HepG2 (cell line): ENCODE results near the gene THOC2. TPM values are rescaled to one million over a fixed set of nuclear protein-coding genes. Genes with fewer than 3 reads are reported as not detected.

Experiments
- ATAC-seq: fragments of 200-7000 bp; cut with Tn5 transposase; 3 replicates; pipeline ENCODE4 v1.9.1; 2020; ENCODE audit warnings: mild to moderate bottlenecking, moderate library complexity
- BruUV-seq: library from RNA; stranded (reverse); fragments of 400-500 nt; replicated peaks from 2 replicates; lab custom pipeline; 2021; lab: Mats Ljungman, UMichigan
- CTCF ChIA-PET: fragments of 300-600 bp; formaldehyde crosslinking; extraction: SDS; loops from one replicate; lab custom pipeline; 2021; ENCODE audit warnings: low total read pairs, inconsistent platforms, low intra/inter-chr PET ratio; lab: Yijun Ruan, JAX
- POLR2A ChIA-PET: fragments of 350-600 bp; sonication (Branson Sonifier 250); formaldehyde crosslinking; loops from one replicate; lab custom pipeline; 2020; ENCODE audit warnings: antibody characterized with exemption, inconsistent platforms; lab: Yijun Ruan, JAX
- DNase-seq: peaks from one replicate; pipeline ENCODE4 v3.0.0-alpha.2; 2015; ENCODE audit warnings: low spot score
- FAIRE-seq: peaks from 3 replicates; lab custom pipeline; 2011; peaks lifted over from hg19 to GRCh38; lab: Jason Lieb, UNC
- H2AFZ ChIP-seq: one replicate; pipeline ENCODE4 v1.6.1; 2011; ENCODE audit warnings: low read length, inconsistent platforms
- H3K27ac ChIP-seq: fragments of 300-600 bp; 3 replicates; pipeline ENCODE4 v1.8.0; 2011; ENCODE audit warnings: mixed run types, mild to moderate bottlenecking, mixed read lengths, low read length, inconsistent platforms; ENCODE audit not compliant: insufficient read depth; ENCODE audit errors: extremely low read length
- H3K27me3 ChIP-seq, 2 experiments: fragments of 200-600 bp in 1 of 2; 2 replicates in 1 of 2; 3 replicates in 1 of 2; pipeline versions ENCODE4 v1.6.0 to v1.8.0; 2011; ENCODE audit warnings: low read length in 2 of 2, mild to moderate bottlenecking in 2 of 2, moderate library complexity in 2 of 2, inconsistent platforms in 1 of 2; ENCODE audit not compliant: insufficient read depth in 2 of 2, control insufficient read depth in 1 of 2
- H3K36me3 ChIP-seq, 2 experiments: fragments of 200-600 bp in 1 of 2; replicated peaks in 1 of 2; 2 replicates in 1 of 2; 3 replicates in 1 of 2; pipeline versions ENCODE4 v1.5.1 to v1.8.0; 2011; ENCODE audit warnings: low read length in 2 of 2, inconsistent platforms in 1 of 2; ENCODE audit not compliant: insufficient read depth in 2 of 2, control insufficient read depth in 1 of 2
- H3K4me1 ChIP-seq: 2 replicates; pipeline ENCODE4 v1.5.1; 2012; ENCODE audit warnings: low read length, inconsistent platforms; ENCODE audit not compliant: insufficient read depth
- H3K4me2 ChIP-seq: 2 replicates; pipeline ENCODE4 v1.6.0; 2011; ENCODE audit warnings: low read depth, low read length, inconsistent platforms
- H3K4me3 ChIP-seq, 3 experiments: fragments of 200-600 bp in 1 of 3; sonication (generic), shearing (Covaris generic) in 1 of 3; replicated peaks in 1 of 3; 2 replicates each; pipeline ENCODE4 v1.5.1; 2011 to 2016; ENCODE audit warnings: low read length in 3 of 3, inconsistent platforms in 2 of 3, low read depth in 2 of 3, mild to moderate bottlenecking in 2 of 3, control low read depth in 1 of 3, mixed read lengths in 1 of 3; ENCODE audit not compliant: insufficient read depth in 1 of 3
- H3K79me2 ChIP-seq: one replicate; pipeline ENCODE4 v1.6.1; 2011; ENCODE audit warnings: low read length, inconsistent platforms; ENCODE audit not compliant: insufficient read depth
- H3K9ac ChIP-seq: 2 replicates; pipeline ENCODE4 v1.6.0; 2011; ENCODE audit warnings: mild to moderate bottlenecking, low read depth, low read length, inconsistent platforms; ENCODE audit not compliant: insufficient read depth
- H3K9me3 ChIP-seq: 2 replicates; pipeline ENCODE4 v1.5.1; 2012; ENCODE audit warnings: mild to moderate bottlenecking, low read length
- H4K20me1 ChIP-seq: 2 replicates; pipeline ENCODE4 v1.6.0; 2011; ENCODE audit warnings: inconsistent platforms, mild to moderate bottlenecking, low read length, moderate library complexity; ENCODE audit not compliant: insufficient read depth
- ELF4 ChIP-seq: sonication (generic); formaldehyde crosslinking; IDR thresholded peaks from 2 replicates; pipeline ENCODE4 v1.5.0; 2020; ENCODE audit warnings: missing genetic modification reagents, mild to moderate bottlenecking, moderate library complexity, borderline replicate concordance
- HNRNPUL1 ChIP-seq: fragments of 200-400 bp; formaldehyde crosslinking; IDR thresholded peaks from 2 replicates; pipeline ENCODE4 v1.6.1; 2017; ENCODE audit warnings: low read depth, mild to moderate bottlenecking, low read length, moderate library complexity
- SMARCC2 ChIP-seq: fragments of 450-650 bp; IDR thresholded peaks from 2 replicates; pipeline ENCODE4 v1.6.1; 2017; ENCODE audit warnings: antibody characterized with exemption, mild to moderate bottlenecking
- ZNF274 ChIP-seq: sonication (generic); formaldehyde crosslinking; IDR thresholded peaks from 2 replicates; pipeline ENCODE4 v1.5.1; 2020; ENCODE audit warnings: mild to moderate bottlenecking, missing genetic modification reagents
- WGBS: methylation state at CpG from one replicate; pipeline ENCODE4 v1.1.6; 2017; ENCODE audit warnings: low lambda C conversion rate; 5-methylcytosine and 5-hydroxymethylcytosine counted together
- in situ Hi-C: cut with HindIII; loops from 2 replicates; pipeline ENCODE4 v1.10.0; 2017; ENCODE audit warnings: low pct_unique_long_range_greater_than_20kb; ENCODE audit not compliant: extremely low pct_ligation_motif_present
- intact Hi-C: fragments of 100-400 bp; cut with micrococcal nuclease; formaldehyde crosslinking; loops from one replicate; pipeline ENCODE4 v1.10.0; 2022; ENCODE audit not compliant: unreplicated experiment
- polyA plus RNA-seq, 8 experiments: library from polyadenylated mRNA; depleted of rRNA in 3 of 8; stranded (reverse) in 7 of 8; unstranded in 1 of 8; fragments of >200 nt; fragmentation: Illumina TruSeq in 4 of 8; extraction: Trizol in 4 of 8; gene quantifications; 2 replicates each; pipeline versions ENCODE4 v1.2.1 to v1.2.3, GENCODE V29; 2011 to 2016; ENCODE audit warnings: low read depth in 4 of 8, missing spikeins in 1 of 8, mixed read lengths in 1 of 8; ENCODE audit not compliant: insufficient read depth in 1 of 8
- total RNA-seq, 5 experiments: library from RNA; depleted of rRNA; stranded (reverse); fragments of >200 nt; fragmentation: Illumina TruSeq; extraction: Trizol; gene quantifications; 2 replicates each; pipeline ENCODE4 v1.2.3, GENCODE V29; 2016; ENCODE audit warnings: low read depth in 1 of 5
- TF ChIP-seq, protein P1 (sequence below): sonication (generic); formaldehyde crosslinking; IDR thresholded peaks from 2 replicates; pipeline ENCODE4 v1.8.1; 2022; ENCODE audit warnings: low read depth, mild to moderate bottlenecking, missing genetic modification reagents
- TF ChIP-seq, protein P2 (sequence below), 2 experiments: fragments of 450-650 bp in 1 of 2; sonication (generic) in 1 of 2; formaldehyde crosslinking in 1 of 2; IDR thresholded peaks; 2 replicates each; pipeline versions ENCODE4 v1.6.1 to v1.8.0; 2016 to 2022; ENCODE audit warnings: antibody characterized with exemption in 1 of 2, mild to moderate bottlenecking in 1 of 2, missing genetic modification reagents in 1 of 2
- TF ChIP-seq, protein P3 (sequence below): sonication (generic); formaldehyde crosslinking; IDR thresholded peaks from 2 replicates; pipeline ENCODE4 v1.5.0; 2020; ENCODE audit warnings: mild to moderate bottlenecking, missing genetic modification reagents, borderline replicate concordance

The THOC2 gene
- total and polyA plus RNA-seq, 2 of the 13 experiments (the other 11 are each of a cell fraction or from before 2014, with no cell fraction given): 87.1 to 101 TPM

DNA sequence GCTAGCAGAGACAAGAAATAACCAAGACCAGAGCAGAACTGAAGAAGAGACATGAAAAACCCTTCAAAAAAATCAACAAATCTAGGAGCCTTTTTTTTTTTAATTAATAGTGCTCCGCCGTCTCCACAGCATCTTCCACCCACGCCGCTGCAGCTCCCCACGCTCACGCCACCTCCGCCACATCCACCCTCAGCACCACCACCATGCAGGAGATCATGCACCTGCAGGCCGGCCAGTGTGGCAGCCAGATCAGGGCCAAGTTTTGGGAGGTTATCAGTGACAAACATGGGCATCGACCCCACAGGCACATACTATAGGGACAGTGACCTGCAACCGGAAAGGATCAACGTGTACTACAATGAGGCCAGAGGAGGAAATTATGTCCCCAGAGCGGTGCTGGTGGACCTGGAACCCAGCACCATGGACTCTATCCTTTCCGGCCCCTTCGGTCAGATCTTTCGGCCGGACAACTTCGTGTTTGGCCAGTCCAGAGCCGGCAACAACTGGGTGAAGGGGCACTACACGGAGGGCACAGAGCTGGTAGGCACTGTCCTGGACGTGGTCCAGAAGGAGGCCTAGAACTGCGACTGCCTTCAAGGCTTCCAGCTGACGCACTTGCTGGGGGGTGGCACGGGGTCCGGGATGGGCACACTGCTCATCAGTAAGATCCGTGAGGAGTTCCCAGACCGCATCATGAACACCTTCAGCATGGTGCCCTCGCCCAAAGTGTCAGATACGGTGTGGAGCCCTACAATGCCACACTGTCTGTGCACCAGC is 171.2 kb downstream of the THOC2 start (continued):
- TF ChIP-seq, protein P1, sequence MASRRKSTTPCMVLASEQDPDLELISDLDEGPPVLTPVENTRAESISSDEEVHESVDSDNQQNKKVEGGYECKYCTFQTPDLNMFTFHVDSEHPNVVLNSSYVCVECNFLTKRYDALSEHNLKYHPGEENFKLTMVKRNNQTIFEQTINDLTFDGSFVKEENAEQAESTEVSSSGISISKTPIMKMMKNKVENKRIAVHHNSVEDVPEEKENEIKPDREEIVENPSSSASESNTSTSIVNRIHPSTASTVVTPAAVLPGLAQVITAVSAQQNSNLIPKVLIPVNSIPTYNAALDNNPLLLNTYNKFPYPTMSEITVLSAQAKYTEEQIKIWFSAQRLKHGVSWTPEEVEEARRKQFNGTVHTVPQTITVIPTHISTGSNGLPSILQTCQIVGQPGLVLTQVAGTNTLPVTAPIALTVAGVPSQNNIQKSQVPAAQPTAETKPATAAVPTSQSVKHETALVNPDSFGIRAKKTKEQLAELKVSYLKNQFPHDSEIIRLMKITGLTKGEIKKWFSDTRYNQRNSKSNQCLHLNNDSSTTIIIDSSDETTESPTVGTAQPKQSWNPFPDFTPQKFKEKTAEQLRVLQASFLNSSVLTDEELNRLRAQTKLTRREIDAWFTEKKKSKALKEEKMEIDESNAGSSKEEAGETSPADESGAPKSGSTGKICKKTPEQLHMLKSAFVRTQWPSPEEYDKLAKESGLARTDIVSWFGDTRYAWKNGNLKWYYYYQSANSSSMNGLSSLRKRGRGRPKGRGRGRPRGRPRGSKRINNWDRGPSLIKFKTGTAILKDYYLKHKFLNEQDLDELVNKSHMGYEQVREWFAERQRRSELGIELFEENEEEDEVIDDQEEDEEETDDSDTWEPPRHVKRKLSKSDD: no peak
- TF ChIP-seq HNRNPUL1 (no peak), ELF4 (CRISPR knock-in tag) (no peak)
- TF ChIP-seq, all 625 proteins: peak for 0

DNA sequence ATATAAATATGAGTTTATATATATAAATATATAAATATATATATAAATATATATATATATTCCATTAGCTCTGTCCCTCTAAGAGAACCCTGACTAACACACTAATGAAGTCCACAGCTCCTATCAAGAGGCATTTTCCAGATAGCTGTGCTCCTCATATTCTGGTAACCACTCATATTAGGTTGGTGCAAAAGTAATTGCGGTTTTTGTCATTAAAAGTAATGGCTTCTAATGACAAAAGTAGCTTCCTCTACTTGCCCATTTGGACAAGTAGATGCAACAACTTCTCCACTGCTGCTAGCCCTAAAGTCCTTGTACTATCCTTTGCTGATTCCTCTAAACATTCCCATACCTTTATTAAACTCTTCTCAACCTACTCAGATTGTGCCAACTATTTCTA is 182.0 kb downstream of the THOC2 start:
- ATAC-seq (no peak), DNase-seq (no peak), FAIRE-seq (peak; percentile 12)
- Histone ChIP-seq H3K4me2 (no peak overlapping the region), H3K4me3 (no peak overlapping the region), H3K79me2 (no peaks in the 10 kb centered on the region), H3K4me1 (no peaks in the 10 kb centered on the region), H3K9ac (no peak overlapping the region), H2AFZ (no peak overlapping the region), H3K9me3 (no peaks in the 10 kb centered on the region), H3K27me3 (no peaks in the 10 kb centered on the region), H4K20me1 (no peaks in the 10 kb centered on the region), H3K36me3 (no peaks in the 10 kb centered on the region), H3K27ac (no peak overlapping the region)
- intact Hi-C loops (no loop called here), in situ Hi-C loops (no loop called here)
- CTCF ChIA-PET: no interaction called here
- no peak for TF ChIP-seq SMARCC2
- TF ChIP-seq, protein P2, sequence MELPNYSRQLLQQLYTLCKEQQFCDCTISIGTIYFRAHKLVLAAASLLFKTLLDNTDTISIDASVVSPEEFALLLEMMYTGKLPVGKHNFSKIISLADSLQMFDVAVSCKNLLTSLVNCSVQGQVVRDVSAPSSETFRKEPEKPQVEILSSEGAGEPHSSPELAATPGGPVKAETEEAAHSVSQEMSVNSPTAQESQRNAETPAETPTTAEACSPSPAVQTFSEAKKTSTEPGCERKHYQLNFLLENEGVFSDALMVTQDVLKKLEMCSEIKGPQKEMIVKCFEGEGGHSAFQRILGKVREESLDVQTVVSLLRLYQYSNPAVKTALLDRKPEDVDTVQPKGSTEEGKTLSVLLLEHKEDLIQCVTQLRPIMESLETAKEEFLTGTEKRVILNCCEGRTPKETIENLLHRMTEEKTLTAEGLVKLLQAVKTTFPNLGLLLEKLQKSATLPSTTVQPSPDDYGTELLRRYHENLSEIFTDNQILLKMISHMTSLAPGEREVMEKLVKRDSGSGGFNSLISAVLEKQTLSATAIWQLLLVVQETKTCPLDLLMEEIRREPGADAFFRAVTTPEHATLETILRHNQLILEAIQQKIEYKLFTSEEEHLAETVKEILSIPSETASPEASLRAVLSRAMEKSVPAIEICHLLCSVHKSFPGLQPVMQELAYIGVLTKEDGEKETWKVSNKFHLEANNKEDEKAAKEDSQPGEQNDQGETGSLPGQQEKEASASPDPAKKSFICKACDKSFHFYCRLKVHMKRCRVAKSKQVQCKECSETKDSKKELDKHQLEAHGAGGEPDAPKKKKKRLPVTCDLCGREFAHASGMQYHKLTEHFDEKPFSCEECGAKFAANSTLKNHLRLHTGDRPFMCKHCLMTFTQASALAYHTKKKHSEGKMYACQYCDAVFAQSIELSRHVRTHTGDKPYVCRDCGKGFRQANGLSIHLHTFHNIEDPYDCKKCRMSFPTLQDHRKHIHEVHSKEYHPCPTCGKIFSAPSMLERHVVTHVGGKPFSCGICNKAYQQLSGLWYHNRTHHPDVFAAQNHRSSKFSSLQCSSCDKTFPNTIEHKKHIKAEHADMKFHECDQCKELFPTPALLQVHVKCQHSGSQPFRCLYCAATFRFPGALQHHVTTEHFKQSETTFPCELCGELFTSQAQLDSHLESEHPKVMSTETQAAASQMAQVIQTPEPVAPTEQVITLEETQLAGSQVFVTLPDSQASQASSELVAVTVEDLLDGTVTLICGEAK (IDR thresholded peaks at IDR 0.05): peak; percentile 72
- TF ChIP-seq, protein P2 (CRISPR knock-in tag; IDR thresholded peaks at IDR 0.05): no peak
- TF ChIP-seq, protein P3, sequence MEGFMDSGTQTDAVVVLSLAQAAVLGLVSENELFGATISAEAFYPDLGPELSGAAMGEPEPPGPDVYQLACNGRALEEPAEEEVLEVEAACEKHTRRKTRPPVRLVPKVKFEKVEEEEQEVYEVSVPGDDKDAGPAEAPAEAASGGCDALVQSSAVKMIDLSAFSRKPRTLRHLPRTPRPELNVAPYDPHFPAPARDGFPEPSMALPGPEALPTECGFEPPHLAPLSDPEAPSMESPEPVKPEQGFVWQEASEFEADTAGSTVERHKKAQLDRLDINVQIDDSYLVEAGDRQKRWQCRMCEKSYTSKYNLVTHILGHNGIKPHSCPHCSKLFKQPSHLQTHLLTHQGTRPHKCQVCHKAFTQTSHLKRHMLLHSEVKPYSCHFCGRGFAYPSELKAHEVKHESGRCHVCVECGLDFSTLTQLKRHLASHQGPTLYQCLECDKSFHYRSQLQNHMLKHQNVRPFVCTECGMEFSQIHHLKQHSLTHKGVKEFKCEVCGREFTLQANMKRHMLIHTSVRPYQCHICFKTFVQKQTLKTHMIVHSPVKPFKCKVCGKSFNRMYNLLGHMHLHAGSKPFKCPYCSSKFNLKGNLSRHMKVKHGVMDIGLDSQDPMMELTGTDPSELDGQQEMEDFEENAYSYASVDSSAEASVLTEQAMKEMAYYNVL (CRISPR knock-in tag): no peak
- no peak for TF ChIP-seq ZNF274 (CRISPR knock-in tag)
- 0% methylated on average over 1 of the region's 1 CpG for WGBS
- POLR2A ChIA-PET: no interaction called here
- BruUV-seq: no TSS peak
